Stimulated activated CD8-positive, alpha-beta memory T cell treated with anti-CD3 and anti-CD28 coated beads, Interleukin-15, amount 100 ng/mL, for 24 hours (primary cell): ENCODE measurements around the gene ASPHD2.

Source experiments
- DNase-seq: peaks from one replicate; pipeline ENCODE4 v3.0.0-alpha.2; 2020; ENCODE audit warnings: low read depth

Gene ASPHD2

DNA sequence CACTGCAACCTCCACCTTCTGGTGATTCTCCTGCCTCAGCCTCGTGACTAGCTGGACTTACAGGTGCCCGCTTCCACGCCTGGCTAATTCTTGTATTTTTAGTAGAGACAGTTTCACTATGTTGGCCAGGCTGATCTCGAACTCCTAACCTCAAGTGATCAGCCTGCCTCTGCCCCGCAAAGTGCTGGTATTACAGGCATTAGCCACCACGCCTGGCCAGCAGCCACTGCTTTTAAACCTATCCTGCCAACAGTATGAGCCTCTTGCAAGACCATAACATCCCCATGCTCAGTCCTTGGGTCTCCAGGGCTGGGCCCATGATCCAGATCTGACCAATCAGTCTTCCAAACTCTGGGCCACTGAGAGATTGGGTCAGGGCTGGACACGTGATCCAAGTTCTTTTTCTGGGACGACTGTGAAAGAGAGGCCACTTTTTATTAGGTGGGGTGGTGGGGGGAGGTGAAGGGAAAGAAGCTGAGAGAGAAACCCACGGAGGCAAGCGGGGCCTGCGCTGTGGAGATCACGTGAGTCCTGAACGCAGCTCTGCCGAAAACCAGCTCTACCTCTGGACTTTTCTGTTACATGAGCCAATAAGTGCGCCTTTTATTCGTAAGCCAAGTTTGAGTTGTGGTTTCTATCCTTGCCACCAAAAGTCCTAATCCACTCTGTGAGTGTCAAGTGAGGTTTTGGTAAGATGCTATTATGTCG lies 17.9 kb downstream of the ASPHD2 start:
- DNase-seq, result no peak

DNA sequence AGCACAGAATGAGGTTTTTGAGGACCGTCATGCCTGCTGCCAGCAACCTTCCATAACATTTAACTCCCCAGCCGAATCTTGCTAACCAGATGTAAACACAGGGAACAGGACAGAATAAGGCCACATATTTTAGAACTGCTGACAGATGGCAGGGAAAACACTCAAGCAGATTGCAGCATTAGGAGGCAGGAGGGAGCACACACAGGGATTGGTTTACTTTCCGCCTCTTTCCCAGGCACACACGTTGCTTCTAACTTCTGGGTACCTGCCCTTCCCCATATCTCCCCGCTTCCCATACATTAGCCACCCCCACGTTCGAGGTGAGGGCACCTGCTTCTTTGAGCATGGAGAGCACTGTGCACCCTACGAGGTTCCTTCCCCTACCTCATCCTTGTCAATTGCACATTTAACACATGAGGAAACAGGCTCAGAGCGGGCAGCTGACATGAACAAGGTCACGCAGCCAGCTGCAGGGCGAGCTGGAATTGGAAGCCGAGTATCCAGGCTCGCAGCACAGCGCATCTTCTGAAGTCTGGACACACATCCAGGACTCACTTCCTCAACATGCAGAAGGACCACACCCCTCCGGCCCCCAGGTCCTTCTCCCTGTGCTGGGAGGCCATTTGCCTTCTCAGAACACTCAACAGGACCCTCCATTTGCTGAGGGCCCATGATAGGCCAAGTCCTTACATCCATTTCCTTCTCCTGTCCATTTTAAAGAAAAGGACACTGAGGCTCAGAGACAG lies 18.7 kb downstream of the ASPHD2 start:
- no peak for DNase-seq

- DNase-seq, result no peak
Measured at GRCh38 chr22:26448334-26448733, 19.3 kb downstream of the ASPHD2 start.

DNA sequence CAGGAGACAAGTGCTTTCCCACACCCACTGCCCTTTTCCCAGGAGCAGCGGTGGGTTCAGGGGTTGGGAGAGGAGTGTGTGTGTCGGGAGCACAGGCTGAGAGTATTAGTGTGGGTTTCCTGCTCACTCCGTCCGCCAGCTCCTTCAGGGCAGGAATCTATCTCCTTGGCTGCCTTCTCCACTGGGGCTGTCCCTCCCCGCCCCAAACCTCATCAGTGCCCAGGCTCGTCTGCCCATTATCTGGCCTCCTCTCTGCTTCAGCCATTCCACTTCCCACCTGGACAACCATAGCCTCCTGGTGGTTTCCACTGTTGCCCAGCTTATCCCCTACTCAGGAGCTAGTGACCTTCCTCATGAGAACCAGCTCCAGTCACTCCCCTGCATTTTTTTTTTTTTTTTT lies 19.9 kb downstream of the ASPHD2 start:
- no peak for DNase-seq

- no peak for DNase-seq
Measured at GRCh38 chr22:26450453-26451185, 21.6 kb downstream of the ASPHD2 start.

DNA sequence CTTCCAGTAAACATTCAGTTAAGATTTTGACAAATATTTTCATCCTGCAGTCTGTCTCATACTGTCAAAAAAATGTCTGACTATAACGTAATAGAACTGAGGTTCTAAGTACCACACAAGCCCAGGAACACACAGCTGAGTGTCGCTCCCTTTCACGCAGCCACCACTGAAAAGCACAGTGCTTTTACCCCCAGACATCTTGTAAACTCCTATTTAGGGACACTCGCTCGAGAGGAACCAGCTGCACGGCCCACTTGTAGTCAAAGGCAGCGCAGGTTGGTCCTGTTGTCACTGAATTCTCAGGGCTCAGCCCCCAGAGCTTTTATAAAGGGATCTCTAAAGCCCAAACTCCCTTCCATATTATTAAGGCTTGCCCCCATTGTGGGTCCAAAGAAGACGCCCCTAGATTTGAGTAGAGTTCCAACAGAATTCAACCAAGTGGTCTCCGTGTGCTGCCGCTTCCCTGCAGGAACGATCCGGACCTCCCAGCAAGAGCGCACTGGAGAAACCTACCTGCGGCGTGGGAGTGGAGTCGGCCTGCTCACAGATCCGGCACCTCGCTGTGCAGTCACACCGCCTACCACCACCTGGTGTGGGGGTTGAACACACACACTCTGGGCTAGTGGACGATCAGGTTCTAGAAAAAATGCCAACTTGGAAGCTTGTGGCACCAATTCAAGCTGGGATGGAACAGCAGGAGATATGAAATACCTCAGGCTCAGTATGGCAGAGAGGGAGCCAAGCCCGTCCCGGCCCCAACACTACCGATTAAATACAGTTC lies 23.4 kb downstream of the ASPHD2 start:
- no peak for DNase-seq

- DNase-seq, result no peak
Measured at GRCh38 chr22:26453216-26453615, 24.2 kb downstream of the ASPHD2 start.

DNA sequence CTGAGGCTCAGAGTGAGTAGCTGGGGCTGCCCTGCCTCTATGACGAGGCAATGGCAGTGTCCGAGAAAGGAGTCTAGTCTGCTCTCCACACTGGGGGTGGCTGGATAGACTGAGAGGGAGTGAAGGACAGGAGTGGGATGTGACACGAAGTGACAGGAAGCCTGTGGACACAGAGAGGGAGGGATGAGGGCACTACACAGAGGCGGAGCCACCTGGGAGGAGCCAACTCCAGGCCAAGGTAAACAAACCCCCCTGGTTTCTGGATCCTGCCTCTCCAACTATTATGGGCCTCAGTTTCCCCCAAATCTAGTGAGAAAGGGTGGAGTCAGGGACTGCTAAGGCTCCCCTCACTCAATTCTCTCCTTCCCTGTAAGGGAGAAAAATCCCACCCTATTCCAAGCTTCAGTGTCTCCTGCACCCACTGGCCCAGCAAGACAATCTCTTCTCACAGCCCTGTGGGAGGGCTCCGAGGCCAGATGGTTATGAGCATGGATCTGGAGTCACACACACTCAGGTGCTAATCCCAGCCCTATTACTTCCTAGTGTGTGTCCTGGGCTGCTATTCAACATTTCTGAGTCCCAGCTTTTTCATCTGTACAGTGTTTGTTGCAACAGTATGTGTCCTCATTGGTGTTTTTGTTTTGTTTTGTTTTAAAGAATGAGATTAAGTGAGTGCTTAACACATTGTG lies 24.9 kb downstream of the ASPHD2 start:
- no peak for DNase-seq

DNA sequence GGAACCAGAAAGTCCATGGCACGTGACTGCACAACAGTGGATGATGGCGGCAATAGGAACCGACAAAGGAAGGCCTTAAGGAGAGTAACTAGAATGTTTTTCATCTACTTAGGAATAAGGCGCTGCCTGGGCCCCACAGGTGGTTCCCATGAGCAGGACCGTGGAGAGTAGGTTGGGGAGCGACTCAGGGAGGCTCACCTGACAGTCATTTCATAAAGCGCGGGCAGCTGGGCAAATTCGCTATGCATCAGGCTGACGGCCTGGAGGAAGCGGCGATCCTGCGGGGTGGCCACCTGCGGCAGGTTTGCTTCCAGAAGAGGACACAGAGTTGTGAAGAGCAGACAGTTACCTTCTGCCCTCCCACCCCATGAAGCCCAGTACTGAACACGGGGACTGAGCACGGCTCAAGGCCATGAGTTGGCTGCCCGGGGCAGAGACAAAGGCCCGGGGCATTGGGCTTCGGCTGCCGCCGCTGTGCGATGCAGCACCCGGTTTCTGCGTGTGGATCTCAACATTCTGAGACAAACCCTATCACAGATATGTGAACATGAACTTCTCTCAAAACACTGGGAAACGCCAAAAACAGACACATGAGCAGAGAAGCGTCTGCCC lies 28.7 kb downstream of the ASPHD2 start:
- DNase-seq, result no peak

- DNase-seq, result no peak
Measured at GRCh38 chr22:26460202-26460601, 31.1 kb downstream of the ASPHD2 start.

- DNase-seq, result no peak
Measured at GRCh38 chr22:26461188-26461810, 32.2 kb downstream of the ASPHD2 start.

- no peak for DNase-seq
Measured at GRCh38 chr22:26462051-26462450, 33.0 kb downstream of the ASPHD2 start.

GRCh38 chr22:26462641-26463040 lies 33.6 kb downstream of the ASPHD2 start:
- no peak for DNase-seq

- no peak for DNase-seq
Measured at GRCh38 chr22:26463101-26463661, 34.1 kb downstream of the ASPHD2 start.

DNA sequence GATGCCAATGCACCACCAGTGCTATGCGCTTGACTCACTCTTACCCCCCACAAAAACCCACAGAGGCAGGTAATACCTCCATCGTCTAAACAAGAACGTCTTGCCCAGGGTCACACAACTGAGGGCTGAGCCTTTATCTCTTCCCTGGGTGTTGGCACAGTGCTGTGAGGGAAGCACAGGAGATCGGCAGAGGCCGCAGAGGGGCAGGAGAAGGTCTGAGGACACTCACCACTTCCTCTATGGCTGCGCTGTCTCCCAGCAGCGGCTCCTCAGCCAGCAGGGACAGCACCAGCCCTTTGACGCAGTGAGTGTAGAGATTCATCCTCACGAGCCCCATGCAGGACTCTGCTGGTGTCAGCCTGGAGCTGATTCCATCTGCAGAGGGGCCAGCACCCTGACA lies 34.6 kb downstream of the ASPHD2 start:
- DNase-seq, result no peak

GRCh38 chr22:26464312-26464711 lies 35.3 kb downstream of the ASPHD2 start:
- no peak for DNase-seq

- DNase-seq, result no peak
Measured at GRCh38 chr22:26466196-26466595, 37.1 kb downstream of the ASPHD2 start.

GRCh38 chr22:26470807-26471206 lies 41.7 kb downstream of the ASPHD2 start:
- DNase-seq, result no peak

DNA sequence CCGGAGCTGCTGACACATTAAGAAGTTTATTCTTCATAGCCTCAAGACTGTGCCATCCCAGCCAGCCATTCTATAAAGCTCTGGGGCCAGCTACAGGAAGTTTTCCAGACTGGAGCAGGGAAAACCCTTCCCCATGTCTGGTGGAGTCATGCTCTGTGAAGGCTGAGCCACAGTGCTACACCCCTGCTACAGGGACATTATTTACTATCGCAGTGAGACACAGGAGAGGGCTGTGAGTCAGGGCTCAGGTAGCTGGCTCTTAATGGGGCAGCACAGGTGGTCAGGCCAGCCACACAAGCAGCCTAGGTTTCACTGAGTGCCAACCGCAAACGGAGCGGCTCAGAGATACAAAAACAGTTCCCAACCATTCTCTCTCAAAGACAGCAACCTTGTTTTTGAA lies 42.5 kb downstream of the ASPHD2 start:
- no peak for DNase-seq

DNA sequence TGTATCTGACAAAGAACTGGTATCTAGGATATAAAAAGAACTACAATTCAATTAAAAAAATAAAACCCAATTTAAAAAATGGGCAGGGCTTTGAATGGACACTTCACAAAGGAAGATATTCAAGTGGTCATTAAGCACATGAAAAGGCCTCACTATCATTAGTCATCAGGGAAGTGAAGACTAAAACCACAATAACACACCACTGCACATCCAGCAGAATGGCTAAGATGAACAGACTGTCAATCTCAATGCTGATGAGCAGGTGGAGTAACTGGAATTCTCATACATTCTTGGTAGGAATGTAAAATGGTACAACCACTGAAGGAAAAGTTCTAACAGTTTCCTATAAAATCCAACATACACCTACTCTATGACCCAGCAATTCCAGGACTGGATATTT lies 45.6 kb downstream of the ASPHD2 start:
- DNase-seq, result no peak
